HG03354 (cell line): ENCODE results near the gene CNTNAP5.
"Not testable (repeated sequence)": the region's sequence is repeated elsewhere in the genome, so short reads cannot be mapped to it uniquely, and the experiment has no call there.

Source experiments
- ATAC-seq: cut with Tn5 transposase; IDR thresholded peaks from one replicate; pipeline ENCODE4 v1.9.1; 2021; ENCODE audit warnings: mild to moderate bottlenecking; ENCODE audit not compliant: unreplicated experiment, poor library complexity, severe bottlenecking

Gene CNTNAP5

GRCh38 chr2:124380221-124380749, 355.2 kb downstream of the CNTNAP5 start:
- no peak for ATAC-seq

DNA sequence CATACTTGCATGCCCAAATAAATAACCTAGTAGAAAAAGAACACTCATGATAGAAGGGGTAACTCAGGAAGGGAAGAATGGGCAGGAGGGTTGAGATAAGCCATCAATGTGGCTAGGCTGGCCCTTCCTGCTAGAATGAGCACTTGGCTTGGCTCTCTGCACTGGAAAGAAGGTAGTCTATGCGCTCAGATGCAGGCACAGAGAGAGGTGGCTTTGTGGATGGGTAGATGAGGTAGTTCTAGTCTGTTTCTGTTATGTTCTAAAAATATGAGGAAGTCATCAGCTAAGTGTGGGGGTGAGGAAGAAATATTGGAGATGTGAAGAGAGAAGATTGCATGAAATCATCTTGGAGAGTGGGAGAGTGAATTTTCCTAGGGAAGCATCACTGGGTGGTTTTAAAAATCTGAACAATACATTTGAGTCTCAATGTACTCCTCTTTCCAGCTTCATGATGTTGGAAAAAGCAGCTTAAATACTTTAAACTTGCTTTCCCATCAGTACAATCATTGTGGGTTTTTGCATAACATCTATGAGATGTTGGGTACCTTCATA, 357.1 kb downstream of the CNTNAP5 start:
- ATAC-seq = no peak

GRCh38 chr2:124395961-124396360, 370.9 kb downstream of the CNTNAP5 start:
- no peak for ATAC-seq

- no peak for ATAC-seq
These were observed 377.2 kb downstream of the CNTNAP5 start for GRCh38 chr2:124402274-124402673.

DNA sequence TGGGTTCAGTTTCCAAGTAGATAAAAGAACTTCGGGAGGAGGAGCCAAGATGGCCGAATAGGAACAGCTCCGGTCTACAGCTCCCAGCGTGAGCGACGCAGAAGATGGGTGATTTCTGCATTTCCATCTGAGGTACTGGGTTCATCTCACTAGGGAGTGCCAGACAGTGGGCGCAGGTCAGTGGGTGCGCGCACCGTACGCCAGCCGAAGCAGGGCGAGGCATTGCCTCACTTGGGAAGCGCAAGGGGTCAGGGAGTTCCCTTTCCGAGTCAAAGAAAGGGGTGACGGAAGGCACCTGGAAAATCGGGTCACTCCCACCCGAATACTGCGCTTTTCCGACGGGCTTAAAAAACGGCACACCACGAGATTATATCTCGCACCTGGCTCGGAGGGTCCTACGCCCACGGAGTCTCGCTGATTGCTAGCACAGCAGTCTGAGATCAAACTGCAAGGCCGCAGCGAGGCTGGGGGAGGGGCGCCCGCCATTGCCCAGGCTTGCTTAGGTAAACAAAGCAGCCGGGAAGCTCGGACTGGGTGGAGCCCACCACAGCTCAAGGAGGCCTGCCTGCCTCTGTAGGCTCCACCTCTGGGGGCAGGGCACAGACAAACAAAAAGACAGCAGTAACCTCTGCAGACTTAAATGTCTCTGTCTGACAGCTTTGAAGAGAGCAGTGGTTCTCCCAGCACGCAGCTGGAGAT, 382.9 kb downstream of the CNTNAP5 start:
- not testable (repeated sequence) for ATAC-seq

- ATAC-seq = no peak
These were observed 399.0 kb downstream of the CNTNAP5 start for GRCh38 chr2:124424074-124424473.

DNA sequence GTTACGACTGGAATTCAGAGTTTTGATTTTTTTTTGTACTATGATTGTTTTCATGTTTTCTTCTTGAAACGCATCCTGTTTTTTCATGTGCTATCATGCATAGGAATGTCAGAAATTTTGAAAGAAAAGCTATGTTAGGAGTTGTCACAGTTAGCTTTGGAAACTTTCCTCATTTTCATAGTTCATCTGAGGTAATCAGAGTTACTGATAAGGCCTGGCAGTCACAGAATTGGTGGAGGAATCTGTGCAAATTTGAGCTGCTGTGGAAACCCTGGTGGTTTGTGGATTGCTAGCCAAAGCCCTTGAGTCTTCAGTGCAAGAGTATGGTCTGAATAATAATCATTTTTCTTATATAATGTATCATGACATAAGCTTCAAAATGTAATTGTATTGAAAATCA, 401.0 kb downstream of the CNTNAP5 start:
- no peak for ATAC-seq

DNA sequence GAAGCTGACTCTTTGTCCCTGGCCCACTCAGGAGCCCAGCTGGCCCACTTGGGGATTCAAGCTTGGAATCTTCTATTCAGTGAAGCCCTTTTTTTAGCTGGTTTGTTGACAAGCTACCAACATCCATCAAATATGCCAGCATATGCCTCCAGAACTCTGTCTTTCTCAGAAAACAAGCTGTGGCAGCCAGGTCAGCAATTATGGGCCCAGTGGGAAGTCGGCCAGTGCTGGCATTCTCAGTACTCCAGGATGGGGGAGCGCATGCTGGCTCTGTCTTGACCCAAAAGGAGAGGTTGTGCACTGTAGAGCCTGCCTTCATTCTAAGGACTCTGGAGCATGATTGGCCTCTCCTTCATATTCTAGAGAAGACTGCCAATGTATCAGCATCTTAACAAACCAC, 401.5 kb downstream of the CNTNAP5 start:
- ATAC-seq = no peak

DNA sequence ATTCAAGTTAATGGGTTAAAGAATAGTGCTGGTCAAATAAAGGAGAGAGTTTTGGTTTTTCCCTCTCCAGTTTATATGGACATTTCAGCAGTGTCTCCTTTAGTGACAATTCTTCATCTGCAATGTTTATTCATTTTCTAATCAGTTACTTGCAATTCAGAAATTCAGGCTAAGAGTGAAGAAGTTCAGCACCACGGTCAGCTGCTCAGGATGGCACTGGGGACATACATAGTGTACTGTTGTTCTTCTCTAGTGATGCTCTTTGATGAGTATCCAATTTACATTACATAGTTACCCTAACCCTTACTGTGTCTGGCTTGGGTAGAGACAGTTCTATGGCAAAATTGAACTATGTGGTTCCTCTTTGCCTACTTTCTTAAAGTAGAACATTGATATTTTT, 412.7 kb downstream of the CNTNAP5 start:
- no peak for ATAC-seq

- ATAC-seq = no peak
These were observed 425.4 kb downstream of the CNTNAP5 start for GRCh38 chr2:124450481-124450880.

GRCh38 chr2:124476291-124476690, 451.2 kb downstream of the CNTNAP5 start:
- no peak for ATAC-seq

DNA sequence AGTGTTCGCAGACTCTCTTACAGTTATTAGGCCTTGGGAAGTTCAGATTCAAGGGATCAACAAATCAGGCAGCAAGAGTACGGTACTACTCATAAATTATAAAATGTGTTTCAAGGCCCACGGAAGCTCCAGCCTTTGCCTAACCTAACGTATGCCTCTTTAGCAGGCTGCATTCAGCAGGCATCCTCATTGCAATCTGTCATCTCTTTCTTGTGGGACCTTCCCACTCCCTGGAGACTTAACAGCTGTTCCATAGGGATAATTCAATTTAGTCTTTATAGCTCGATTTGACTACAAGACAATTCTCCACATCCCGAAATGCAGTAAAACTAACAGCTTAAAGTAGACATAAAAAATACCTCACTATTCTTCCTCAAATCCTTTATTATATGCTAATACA, 453.7 kb downstream of the CNTNAP5 start:
- ATAC-seq = no peak

- ATAC-seq = no peak
These were observed 455.9 kb downstream of the CNTNAP5 start for GRCh38 chr2:124480958-124481357.

DNA sequence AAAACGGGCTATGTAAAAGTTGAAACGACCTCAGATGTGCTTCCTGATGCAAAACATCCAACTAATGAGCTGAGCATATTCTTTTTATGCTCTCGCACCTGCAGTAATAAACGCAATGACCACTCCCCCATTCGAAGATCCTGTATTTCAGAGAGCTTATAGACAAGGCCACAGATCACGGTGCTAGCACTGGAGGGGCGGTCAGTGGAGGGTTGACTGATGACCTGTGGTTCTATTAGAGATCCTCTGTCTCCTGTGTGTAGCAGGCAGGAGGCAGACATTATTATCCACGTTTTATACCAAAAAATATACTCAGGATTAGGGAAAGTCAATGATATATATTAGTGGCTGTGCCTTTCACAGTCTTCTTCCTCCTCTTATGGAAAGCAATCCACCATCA, 457.0 kb downstream of the CNTNAP5 start:
- no peak for ATAC-seq

DNA sequence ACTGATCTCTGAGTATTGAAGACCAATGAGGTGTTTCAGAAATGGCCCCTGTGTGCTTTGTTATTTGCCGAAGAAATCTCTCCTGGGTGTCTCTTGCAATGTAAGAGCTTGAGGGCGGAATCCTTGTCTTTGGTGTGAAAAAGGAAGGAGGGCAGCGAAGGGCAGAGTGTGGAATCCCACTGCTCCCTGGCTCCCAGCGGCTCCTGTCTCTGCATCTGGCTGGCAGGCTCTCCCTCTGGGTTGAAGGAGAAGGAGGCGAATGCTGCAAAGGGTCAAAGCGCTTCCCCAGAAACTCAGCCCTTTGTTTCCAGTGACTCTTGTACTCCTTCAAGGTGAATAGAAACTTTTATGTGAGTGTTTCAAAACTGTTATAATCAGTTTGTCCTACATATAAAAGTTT, 457.5 kb downstream of the CNTNAP5 start:
- ATAC-seq = no peak

DNA sequence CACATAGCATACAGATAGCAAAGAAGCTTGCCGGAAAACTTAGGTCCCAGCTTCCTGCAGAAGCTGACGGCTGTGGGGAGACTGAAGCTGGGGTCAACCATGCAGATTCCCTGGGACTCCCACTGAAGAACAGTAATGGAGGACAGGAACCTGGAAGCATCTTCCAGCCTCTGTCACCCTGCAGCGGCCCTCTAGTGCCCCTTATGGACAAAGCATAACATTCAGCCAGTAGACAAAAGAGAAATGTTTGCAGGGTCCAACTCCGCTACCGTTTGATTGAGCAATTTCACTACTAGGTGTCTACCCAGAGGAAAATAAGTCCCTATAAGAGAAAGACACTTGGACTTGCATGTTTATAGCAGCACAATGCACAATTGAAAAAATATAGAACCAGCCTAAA, 460.6 kb downstream of the CNTNAP5 start:
- ATAC-seq = no peak

DNA sequence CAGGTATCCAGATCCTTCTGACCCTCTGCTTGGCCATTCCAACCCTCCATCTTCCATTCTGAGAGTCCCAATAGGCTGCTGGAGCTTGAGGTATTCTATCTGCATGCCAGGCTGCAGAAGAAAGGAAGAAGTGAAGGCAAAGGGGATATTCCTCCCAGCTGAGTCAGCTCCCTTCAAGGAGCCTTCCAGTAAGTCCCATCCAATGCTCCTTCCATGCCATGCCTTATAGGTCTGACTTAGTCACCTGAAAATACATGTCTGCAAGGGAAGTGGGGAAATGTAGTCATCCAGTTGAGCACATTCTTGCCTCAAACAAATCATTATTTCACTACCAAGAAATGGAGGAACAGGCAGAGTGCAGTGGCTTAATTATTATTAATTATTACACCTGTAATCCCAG, 464.6 kb downstream of the CNTNAP5 start:
- no peak for ATAC-seq

GRCh38 chr2:124501575-124502152, 476.6 kb downstream of the CNTNAP5 start:
- ATAC-seq = no peak

- ATAC-seq = no peak
These were observed 489.1 kb downstream of the CNTNAP5 start for GRCh38 chr2:124514236-124514635.

- no peak for ATAC-seq
These were observed 495.9 kb downstream of the CNTNAP5 start for GRCh38 chr2:124520953-124521352.

GRCh38 chr2:124523096-124523495, 498.0 kb downstream of the CNTNAP5 start:
- no peak for ATAC-seq
